Dermis microvascular lymphatic vessel endothelial cell (primary cell): ENCODE data around the gene ANKMY1. TPM values are rescaled to one million over a fixed set of nuclear protein-coding genes. Genes with fewer than 3 reads are reported as not detected.

Source experiments
- DNase-seq, 2 donors: peaks; one replicate each; pipeline versions ENCODE4 v3.0.0 to v3.0.0-alpha.2; 2010; ENCODE audit warnings: low read depth in 2 of 2
- total RNA-seq: library from RNA; depleted of rRNA; stranded (reverse); fragments of >200 nt; gene quantifications from 2 replicates; pipeline ENCODE4 v1.2.1, GENCODE V29; 2014

The ANKMY1 gene
- total RNA-seq, 1 donor from 2014 or later, result 3.2 TPM

DNA sequence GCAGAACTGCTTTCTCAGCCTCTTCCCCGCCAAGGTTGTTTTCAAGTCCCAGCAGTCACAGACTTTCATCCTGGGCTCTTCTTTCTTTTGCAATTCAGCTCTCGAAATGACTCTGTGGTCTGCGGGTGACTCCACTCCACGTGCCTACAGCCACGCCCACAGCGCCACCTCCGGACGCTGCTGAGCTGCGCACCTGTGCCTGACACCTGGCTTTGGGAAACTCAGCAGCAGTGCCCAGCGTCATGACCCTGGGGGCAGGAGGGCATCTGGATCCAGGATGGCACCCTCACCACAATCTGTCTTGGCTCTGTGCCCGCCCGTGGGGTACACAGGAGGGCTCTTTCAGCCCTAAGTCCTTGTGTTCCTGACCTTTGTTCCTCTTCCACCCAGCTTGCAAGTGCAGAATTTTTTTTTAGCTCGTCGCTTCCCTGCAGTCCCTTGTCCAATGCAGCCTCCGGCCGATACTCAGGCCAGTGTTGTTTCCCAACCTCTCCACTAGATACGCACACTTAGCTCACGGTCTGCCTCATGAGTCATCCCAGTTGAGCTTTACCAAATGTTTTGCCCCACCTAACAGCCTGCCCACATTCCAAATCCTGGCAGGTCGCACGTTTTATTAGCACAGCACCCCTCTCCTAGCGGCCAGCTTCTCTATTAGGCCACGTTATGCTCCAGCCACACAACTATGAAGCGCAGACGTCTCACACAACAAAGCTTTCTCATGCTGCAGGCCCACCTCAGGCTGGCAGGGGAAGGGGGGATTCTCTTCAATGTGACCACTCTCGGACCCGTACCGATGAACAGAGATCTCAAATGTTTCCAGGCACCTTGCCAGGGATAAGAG, 22.2 kb upstream of the ANKMY1 start:
- DNase-seq, result no peak

DNA sequence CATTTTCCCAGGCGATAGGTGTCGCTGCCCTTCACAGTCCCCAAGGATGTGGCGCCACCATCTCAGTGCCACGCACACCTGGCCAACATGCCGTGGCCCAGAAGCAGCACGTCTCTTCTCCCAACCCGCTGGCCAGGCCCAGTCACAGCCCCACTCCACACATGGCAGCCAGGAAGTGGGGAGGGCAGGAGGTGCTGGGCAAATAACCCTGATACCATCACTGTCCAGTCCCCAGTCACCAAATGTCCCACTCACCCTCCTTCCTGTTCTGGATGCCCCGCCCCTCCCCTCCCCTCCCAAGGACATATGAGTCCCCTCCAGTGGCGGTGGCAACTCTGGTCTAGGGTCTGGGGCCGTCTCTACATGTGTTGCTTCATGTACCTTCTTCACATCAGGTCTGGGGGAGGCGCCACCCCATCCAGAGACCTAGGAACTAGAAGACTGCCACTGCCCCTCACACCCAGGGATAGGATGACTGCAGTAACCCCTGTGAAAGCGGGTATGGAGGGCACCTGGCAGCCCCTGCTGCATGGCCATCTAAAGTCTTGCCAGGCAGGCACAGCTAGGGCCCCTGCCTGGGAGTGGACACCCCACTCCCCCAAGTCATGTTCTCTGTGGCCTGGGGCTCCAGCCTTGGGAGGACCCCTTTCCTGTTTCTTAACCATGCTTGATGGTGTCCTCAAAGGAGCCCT, 21.4 kb upstream of the ANKMY1 start:
- no peak for DNase-seq

DNA sequence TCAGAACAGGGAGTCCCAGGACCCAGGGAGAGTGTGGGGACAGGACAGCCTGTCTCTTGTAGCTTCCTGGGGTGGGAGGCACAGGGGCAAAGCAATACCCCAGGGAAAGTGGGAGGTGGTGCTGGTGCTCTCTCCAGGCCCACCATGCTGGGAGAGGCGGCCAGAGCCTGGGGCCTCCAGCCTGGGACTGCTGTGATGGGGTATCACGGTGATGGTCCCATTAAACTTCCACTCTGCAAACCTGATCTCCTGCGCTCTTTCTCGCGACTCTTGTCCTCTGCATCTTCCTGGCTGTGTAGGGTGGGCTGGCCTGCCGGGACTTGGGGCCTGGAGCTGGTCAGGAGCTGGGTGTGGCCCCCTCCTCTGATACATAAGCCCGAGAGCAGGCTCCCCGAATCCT, 20.7 kb upstream of the ANKMY1 start:
- DNase-seq, result no peak

DNA sequence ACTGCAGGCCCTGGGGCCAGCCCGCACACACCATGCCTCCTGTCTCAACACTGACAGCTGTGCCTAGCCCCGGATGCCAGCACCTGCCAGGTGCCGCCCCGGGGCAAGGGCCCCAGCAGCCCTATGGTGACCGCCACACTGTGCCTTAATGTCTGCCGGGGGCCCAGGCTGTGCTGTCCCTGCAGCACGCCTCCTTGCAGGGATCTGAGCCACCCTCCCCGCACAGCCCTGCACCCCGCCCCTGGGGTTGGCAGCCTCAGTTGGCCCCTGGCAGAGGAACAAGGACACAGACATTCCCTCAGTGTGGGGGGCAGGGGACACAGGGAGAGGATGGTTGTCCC, 20.3 kb upstream of the ANKMY1 start:
- no peak for DNase-seq

DNA sequence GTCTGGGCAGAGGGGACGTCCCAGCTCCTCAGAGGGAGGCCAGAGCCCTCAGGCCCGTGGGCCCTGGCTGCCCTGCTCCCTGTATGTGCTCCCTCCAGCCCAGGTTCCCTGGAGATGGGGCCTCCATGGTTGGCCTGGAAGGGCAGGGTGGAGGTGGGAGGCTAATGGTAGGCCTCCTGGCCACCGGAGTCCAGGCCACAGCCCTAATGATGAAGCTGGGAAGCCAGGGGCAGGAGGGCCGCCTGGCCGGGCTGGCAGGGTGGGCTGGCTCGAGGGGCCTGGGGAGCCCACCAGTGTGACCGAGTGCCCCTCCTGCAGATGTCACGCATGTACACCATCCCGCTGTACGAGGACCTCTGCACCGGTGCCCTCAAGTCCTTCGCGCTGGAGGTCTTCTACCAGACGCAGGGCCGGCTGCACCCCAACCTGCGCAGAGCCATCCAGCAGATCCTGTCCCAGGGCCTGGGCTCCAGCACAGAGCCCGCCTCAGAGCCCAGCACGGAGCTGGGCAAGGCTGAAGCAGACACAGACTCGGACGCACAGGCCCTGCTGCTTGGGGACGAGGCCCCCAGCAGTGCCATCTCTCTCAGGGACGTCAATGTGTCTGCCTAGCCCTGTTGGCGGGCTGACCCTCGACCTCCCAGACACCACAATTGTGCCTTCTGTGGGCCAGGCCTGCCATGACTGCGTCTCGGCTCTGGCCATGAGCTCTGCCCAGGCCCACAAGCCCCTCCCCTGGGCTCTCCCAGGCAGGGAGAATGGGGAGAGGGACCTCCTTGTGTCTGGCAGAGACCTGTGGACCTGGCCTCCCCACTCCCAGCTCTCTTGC, 19.7 kb upstream of the ANKMY1 start:
- no peak for DNase-seq

DNA sequence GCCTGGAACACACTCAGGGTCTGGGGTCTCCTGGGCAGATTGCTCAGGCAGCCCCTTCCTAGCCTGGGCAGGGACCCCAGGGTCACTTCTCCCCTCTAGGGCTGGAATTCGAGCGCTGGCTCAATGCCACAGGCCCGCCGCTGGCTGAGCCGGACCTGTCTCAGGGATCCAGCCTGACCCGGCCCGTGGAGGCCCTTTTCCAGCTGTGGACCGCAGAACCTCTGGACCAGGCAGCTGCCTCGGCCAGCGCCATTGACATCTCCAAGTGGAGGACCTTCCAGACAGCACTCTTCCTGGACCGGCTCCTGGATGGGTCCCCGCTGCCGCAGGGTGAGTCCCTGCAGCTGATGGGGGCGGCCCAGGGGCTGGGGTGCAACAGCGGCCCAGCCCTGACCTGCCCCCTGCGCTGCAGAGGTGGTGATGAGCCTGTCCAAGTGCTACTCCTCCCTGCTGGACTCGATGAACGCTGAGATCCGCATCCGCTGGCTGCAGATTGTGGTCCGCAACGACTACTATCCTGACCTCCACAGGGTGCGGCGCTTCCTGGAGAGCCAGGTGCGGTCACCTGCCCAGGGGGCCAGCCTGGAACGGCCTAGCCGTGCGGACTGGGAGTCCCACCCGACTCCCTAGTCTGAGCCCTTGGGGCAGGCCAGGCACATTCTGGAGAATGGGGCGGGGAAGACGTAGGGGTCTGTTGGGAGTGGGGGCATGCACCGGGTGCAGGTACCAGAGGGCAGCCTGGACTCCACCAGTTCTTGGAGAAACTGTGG, 18.8 kb upstream of the ANKMY1 start:
- no peak for DNase-seq

DNA sequence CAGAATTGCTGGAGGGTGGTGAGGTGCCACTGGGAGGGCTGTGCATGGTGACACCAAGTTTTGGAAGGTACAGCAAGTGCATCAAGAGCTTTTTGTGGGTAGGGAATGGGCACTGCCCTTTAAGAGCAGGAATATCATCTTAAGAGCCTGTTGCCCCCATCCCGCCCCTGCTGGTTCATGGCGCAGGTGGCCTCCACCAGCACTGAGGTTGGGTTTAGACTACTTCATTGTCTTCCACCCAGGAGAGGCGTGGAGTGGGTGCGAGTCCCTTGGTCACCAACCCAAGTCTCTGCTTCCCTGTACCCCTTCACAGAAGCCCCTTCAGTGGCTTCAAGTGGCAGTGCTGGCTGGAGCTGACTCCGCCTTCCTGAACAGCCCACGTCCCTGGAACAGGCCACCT, 18.2 kb upstream of the ANKMY1 start:
- no peak for DNase-seq

DNA sequence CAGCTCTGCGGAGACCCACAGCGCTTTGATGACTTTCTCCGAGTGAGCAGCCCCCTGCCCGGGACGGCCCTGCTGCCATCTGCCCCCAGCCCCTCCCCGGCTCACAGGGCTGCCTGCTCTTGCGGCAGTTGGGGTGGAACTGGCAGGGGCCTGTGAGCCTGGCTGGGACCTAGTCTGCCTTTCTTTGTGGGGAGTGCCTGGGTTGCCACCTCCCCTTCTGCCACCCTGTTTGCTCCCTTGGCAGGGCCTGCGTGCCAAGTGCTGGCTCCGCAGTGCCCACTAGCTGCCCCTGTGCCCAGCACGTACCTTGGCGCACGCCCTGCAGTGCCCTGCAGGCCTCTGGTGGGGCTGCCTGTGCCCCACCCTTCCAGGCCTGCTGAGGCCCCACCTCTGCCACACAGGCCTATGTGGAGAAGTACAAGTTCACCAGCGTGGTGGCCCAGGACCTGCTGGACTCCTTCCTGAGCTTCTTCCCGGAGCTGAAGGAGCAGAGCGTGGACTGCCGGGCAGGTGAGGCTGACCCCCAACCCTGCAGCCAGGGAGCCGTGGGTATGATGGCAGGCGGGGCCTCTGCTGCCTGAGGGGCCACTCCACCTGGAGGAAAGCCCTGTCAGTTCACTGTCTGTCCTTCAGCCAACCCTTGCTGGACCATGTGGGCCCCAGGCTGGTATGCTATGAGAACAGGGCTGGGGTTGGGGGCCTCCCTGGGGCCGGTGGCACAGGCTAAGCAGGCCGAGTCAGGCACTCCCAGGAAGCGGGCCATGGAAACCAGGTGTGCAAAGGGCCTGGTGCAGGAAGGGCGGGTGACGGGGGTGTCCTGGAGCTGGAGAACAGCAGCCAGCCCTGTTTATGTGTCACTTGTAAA, 17.5 kb upstream of the ANKMY1 start:
- no peak for DNase-seq

DNA sequence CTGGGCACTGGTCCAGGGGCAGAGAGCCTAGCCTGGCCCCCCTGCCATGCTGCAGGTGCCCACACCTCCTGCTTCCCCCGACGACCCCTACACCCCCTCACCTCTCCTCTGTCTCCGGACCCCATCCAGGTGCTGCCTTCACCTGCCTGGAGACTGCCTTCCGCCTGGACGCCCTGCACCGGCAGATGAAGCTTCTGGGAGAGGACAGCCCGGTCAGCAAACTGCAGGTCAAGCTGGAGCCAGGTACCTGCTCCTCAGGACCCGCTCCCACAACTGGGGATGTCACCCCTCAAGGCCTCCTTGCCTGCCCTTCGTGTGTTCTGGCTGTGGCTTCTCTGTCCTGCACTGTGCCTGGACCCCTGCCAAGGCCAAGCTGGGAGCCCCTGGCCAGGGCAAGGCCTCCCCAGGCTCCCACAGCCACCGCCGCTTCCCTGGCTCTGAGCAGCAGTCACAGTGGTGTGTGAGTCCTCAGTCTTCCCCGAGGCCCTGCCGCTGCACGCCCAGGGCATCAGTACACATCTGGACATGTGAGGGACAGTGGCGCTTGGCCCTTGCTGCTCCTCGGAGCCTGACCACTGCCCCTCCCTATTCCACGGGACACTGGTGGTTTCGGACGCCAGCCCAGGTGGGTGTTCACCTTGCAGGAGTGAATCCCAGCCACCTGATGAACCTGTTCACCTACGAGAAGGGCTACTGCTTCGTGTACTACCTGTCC, 16.8 kb upstream of the ANKMY1 start:
- no peak for DNase-seq

DNA sequence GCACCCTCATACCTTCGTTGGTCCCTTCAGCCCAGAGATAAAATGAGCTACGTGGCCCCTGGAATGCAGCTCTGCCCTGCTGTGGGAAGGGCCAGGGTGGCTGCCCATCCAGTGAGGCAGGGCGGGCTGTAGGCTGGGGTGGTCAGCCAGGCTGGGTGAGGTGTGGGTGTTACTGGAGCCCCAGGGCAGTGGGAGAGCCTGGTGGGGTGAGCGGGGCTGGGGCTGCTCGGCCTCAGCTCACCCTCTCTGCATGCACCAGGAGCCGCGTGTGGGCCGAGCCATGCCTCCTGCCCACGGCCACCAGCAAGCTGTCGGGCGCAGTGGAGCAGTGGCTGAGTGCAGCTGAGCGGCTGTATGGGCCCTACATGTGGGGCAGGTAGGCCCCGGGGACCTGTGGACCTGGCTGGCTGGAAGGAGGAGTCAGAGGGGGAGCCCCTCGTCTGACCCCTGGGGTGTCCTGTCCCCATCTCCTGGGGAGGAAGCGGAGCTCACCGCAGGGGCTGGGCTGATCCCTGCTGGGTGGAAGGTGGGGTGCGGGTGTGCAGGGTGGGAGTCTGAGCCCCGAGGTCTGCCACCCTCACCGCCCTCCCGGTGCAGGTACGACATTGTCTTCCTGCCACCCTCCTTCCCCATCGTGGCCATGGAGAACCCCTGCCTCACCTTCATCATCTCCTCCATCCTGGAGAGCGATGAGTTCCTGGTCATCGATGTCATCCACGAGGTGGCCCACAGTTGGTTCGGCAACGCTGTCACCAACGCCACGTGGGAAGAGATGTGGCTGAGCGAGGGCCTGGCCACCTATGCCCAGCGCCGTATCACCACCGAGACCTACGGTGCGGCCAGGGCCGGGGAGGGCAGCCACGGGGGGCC, 16.0 kb upstream of the ANKMY1 start:
- no peak for DNase-seq

DNA sequence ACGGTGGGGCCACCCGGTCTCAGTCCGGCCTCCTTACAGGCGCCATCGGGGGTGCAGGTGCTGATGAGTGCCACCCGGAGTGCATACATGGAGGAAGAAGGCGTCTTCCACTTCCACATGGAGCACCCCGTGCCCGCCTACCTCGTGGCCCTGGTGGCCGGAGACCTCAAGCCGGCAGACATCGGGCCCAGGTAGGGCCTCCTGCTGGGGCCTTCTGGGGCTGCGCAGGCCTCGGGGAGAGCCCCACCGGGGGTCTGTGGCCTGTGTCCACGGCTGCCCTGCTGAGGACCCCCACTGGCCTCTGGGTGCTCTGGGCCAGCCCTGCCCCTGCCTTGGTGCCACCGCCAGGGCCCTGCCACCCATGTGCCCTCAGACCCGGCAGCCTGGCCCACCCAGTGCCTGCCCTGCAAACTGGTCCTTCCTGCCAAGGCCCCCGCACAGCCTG, 15.3 kb upstream of the ANKMY1 start:
- no peak for DNase-seq

DNA sequence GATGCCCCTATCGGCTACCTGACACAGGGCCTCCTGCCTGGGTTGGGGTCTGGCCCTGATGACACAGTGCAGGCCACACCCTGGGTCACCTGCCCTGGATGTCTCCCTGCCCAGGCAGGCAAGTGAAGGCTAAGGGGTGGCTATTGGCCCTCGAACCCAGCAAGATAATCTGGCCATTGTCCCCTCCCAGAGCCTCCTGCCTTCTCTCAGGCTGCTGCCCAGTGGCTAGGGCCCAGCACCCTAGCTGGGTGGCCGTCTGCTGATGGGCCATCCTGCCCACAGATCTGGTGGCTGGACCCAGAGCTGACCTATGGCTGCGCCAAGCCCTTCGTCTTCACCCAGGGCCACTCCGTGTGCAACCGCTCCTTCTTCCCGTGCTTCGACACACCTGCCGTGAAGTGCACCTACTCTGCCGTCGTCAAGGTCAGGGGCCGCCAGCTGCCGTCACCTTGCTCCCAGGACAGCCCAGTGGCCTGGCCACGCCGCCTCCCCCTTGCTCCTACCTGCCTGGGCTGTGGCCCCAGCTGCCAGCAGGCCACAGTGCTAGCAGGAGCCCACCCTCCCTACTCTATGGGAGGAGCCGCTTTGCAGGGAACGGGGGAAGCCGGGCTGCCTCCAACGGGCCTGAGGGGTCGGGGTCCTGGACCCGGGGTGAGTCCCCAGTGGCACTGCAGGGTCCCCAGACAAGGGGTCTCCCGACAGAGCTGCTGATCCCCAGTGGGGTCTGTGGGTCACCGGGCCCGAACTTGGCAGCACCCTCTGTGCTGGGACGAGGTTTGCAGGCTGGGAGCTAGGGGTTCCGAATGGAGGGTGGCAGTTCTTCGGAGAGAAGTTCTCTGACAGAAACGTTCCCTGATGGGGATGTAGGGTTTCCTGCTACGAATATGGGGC, 14.6 kb upstream of the ANKMY1 start:
- DNase-seq, result no peak

DNA sequence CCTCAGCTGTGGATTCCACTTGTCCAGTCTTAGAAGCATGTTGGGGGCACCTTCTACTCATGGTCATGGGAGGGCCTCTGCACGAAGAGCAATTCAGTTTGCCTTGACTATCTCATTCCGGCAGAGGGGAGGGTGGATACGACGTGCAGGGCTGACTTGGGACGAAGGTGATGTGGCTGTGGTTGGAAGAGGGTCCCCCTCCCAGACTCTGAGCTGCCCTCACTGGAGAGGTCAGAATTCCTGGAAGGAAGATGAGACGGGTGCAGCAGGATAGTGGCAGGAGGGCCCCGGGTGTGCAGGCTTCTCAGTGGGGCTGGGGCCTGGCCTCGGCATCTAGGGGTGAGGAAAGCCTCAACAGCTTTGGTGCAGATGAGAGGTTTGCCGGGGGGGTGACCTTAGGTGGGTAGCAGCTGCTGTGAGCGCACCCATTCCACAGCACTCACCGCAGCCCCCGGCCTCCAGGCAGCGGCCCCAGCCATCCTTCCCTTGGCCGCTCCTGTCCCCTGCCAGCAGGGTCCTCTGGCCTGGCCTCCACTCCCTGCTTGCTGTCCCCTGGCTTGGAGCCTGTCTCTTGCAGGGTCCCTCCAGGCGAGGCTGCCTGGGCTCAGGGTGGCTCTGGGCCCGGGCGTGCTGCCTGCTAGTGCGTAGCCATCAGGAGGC, 13.7 kb upstream of the ANKMY1 start:
- no peak for DNase-seq

DNA sequence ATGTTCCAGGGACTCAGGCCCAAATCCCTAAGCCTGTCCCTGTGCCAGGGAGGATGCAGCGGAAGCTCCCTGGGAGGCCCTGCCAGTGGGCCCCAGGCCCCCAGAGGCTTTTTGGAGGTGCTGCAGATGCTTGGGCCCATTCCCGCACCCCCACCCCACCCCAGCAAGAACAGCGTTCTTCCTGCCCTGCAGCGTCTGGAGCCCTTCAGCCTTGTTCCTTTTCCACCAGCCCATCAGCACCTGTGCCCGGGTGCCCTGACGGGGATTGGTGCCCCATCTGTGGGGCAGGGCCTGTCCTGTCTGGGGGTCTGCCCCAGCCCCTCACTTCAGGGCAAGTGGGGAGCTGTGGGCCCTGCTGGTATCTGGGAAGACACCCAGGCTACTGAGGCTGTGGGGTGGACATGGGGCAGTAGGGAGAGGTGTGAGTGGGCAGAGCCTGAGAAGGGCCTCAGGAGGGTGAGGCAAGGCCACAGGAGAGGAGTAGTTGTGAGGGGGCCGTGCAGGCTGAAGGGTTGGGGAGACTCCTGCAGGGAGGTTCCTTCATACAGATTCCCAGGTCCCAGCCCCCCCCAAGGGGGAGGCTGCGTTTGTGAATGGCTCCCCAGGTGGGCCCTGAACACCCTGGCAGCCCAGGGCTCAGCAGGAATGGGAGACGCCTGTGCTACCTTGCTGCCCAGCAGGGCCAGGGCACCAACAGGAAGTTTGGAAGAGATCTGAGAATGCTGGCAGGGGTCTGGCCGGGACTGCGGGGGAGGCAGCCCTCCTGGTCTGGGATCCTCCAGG, 12.9 kb upstream of the ANKMY1 start:
- DNase-seq, result no peak

DNA sequence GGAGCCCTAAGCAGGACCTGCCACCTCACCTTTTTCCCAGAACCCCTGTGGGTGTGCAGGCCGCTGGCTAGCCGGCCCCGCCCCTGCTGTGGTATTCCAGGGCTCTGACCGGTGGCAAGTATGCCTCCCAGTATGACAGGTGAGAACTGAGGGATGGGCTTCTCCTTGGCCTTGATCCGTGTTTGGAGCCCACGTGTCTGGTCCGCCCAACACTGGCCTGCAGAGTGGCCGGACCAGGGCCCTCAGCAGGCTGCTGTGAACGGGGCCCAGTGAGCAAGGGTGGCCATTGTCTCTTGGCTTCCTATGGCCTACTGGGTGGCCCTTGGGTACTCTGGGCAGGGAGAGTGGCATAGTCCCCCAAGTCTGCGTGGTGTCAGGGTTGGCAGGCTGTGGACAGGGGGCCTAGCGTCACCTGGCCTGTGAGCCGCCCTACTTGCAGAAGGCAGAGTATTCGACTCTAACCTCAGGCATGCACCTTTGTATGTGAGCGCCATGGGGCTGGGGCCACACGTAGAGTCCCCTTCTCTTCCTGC, 12.3 kb upstream of the ANKMY1 start:
- DNase-seq, result no peak

DNA sequence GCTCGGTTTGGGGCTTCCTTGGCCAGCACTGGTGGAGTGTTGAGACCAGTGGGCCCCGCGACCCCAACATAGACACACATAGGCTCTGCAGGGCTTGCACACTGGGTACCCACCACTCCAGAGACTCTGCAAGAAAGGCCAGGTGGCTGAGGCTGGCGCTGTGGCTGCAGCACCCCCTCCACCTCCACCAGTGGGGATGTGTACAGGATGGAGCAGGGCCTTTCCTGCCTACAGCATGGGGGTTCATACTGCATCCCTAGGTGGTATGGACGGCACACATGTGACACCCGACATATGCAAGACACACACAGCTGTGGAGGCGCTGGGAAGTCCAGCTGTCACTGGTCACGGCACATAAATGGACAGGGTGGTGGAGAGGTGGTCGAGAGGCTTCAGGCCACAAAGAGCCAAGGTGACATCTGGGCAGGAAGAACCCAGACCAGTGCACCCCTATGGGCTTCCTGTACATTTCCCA, 11.8 kb upstream of the ANKMY1 start:
- DNase-seq, result no peak
